ENCODE results near the gene RPAIN. TPM values are rescaled to one million over a fixed set of nuclear protein-coding genes. Genes with fewer than 3 reads are reported as not detected.

Gene RPAIN
- total RNA-seq, 1 donor from 2014 or later, result 43.5 TPM

- H3K27me3 ChIP-seq, result no peaks in the 10 kb centered on the region
- peak overlapping the region; percentile 64 to 74 for H3K4me3 ChIP-seq
- no peak for DNase-seq (ENCODE audit: extremely low spot score in 2 of 2)
- no peaks in the 10 kb centered on the region for H3K9me3 ChIP-seq
- no peak for TF ChIP-seq CTCF (IDR thresholded peaks at IDR 0.05)
- TF ChIP-seq POLR2A (IDR thresholded peaks at IDR 0.05), result no peak
- TF ChIP-seq POLR2AphosphoS5 (IDR thresholded peaks at IDR 0.05; ENCODE audit: insufficient read depth in 1 of 2, low read depth in 1 of 2), result no peak
- intact Hi-C loops (cut with DNase I), result no loop called here
- H3K4me1 ChIP-seq, result peaks cover 27% of the 10 kb centered on the region
- no peak overlapping the region for H3K27ac ChIP-seq
- peaks cover 0 to 5% of the 10 kb centered on the region in 2 donors for H3K36me3 ChIP-seq
These were observed 47.4 kb downstream of the RPAIN start for GRCh38 chr17:5467416-5467815.

GRCh38 chr17:5468075-5468473 is 48.1 kb downstream of the RPAIN start:
- peaks cover 0 to 12% of the 10 kb centered on the region in 2 donors for H3K36me3 ChIP-seq
- intact Hi-C loops (cut with DNase I), result no loop called here
- H3K27ac ChIP-seq, result peak overlapping the region; percentile 62
- no peak for DNase-seq (ENCODE audit: extremely low spot score in 2 of 2)
- H3K4me1 ChIP-seq, result peaks cover 27% of the 10 kb centered on the region
- no peaks in the 10 kb centered on the region for H3K27me3 ChIP-seq
- TF ChIP-seq POLR2AphosphoS5 (IDR thresholded peaks at IDR 0.05; ENCODE audit: insufficient read depth in 1 of 2, low read depth in 1 of 2), result no peak
- no peak for TF ChIP-seq POLR2A (IDR thresholded peaks at IDR 0.05)
- TF ChIP-seq CTCF (IDR thresholded peaks at IDR 0.05), result no peak
- no peaks in the 10 kb centered on the region for H3K9me3 ChIP-seq
- H3K4me3 ChIP-seq, result peak overlapping the region; percentile 64 to 74

- intact Hi-C loops (cut with DNase I), result no loop called here
These were observed 52.5 kb downstream of the RPAIN start for GRCh38 chr17:5472511-5472910.

GRCh38 chr17:5473906-5474305 is 53.9 kb downstream of the RPAIN start:
- Histone ChIP-seq H3K27me3 (no peaks in the 10 kb centered on the region), H3K27ac (no peak overlapping the region), H3K4me1 (peaks cover 6% of the 10 kb centered on the region), H3K4me3 (no peak overlapping the region), H3K36me3 (peaks cover 0 to 58% of the 10 kb centered on the region in 2 donors), H3K9me3 (no peaks in the 10 kb centered on the region)
- intact Hi-C loops (cut with DNase I), result no loop called here
- TF ChIP-seq CTCF (IDR thresholded peaks at IDR 0.05), result no peak
- no peak for TF ChIP-seq POLR2AphosphoS5 (IDR thresholded peaks at IDR 0.05; ENCODE audit: insufficient read depth in 1 of 2, low read depth in 1 of 2)
- no peak for TF ChIP-seq POLR2A (IDR thresholded peaks at IDR 0.05)
- DNase-seq (ENCODE audit: extremely low spot score in 2 of 2), result no peak

More at GRCh38 chr17:5472511-5472910, 52.5 kb downstream of the RPAIN start:
- Histone ChIP-seq H3K4me1 (peaks cover 12% of the 10 kb centered on the region), H3K27me3 (no peaks in the 10 kb centered on the region), H3K9me3 (no peaks in the 10 kb centered on the region), H3K27ac (no peak overlapping the region), H3K36me3 (peaks cover 0 to 44% of the 10 kb centered on the region in 2 donors), H3K4me3 (no peak overlapping the region)
- DNase-seq (ENCODE audit: extremely low spot score in 2 of 2), result no peak
- TF ChIP-seq POLR2A (IDR thresholded peaks at IDR 0.05) (no peak), CTCF (IDR thresholded peaks at IDR 0.05) (no peak), POLR2AphosphoS5 (IDR thresholded peaks at IDR 0.05; ENCODE audit: insufficient read depth in 1 of 2, low read depth in 1 of 2) (no peak)

GRCh38 chr17:5478992-5479391 is 59.0 kb downstream of the RPAIN start:
- no peaks in the 10 kb centered on the region for H3K9me3 ChIP-seq
- H3K4me1 ChIP-seq, result peaks cover 2% of the 10 kb centered on the region
- peaks cover 0 to 81% of the 10 kb centered on the region in 2 donors for H3K36me3 ChIP-seq
- H3K27me3 ChIP-seq, result no peaks in the 10 kb centered on the region
- intact Hi-C loops (cut with DNase I), result no loop called here
- TF ChIP-seq CTCF (IDR thresholded peaks at IDR 0.05) (no peak), POLR2AphosphoS5 (IDR thresholded peaks at IDR 0.05; ENCODE audit: insufficient read depth in 1 of 2, low read depth in 1 of 2) (no peak), POLR2A (IDR thresholded peaks at IDR 0.05) (no peak)
- H3K27ac ChIP-seq, result no peak overlapping the region
- H3K4me3 ChIP-seq, result no peak overlapping the region
- no peak for DNase-seq (ENCODE audit: extremely low spot score in 2 of 2)
